Esophagus squamous epithelium (tissue), 5 donors: ENCODE data around the gene TGFBR3. TPM values are rescaled to one million over a fixed set of nuclear protein-coding genes. Genes with fewer than 3 reads are reported as not detected.

Experiments
- DNase-seq: peaks from one replicate; lab custom pipeline; 2025; lab: John Stamatoyannopoulos, UW
- H3K27ac ChIP-seq, 4 donors: fragments of 200-600 bp; sonication (generic); one replicate each; pipeline ENCODE4 v1.5.1; 2016 to 2019; ENCODE audit warnings: mild to moderate bottlenecking in 1 of 4
- H3K27me3 ChIP-seq, 4 donors: fragments of 200-600 bp; sonication (generic); 1 replicate in 3 of 4; 2 replicates in 1 of 4; pipeline versions ENCODE4 v1.5.1 to v1.6.0; 2017 to 2021; ENCODE audit warnings: antibody characterized with exemption in 1 of 4
- H3K36me3 ChIP-seq, 3 donors: fragments of 200-600 bp; sonication (generic); one replicate each; pipeline ENCODE4 v1.5.1; 2016 to 2019
- H3K4me1 ChIP-seq, 3 donors: fragments of 200-600 bp; sonication (generic); one replicate each; pipeline ENCODE4 v1.5.1; 2017 to 2019
- H3K4me3 ChIP-seq, 4 donors: fragments of 200-600 bp; sonication (generic); 1 replicate in 3 of 4; 2 replicates in 1 of 4; pipeline ENCODE4 v1.5.1; 2016 to 2019; ENCODE audit warnings: mild to moderate bottlenecking in 2 of 4, moderate library complexity in 1 of 4
- H3K9me3 ChIP-seq, 3 donors: fragments of 200-600 bp; sonication (generic); one replicate each; pipeline ENCODE4 v1.5.1; 2016 to 2019
- POLR2A ChIP-seq, 4 donors: fragments of 450-650 bp; IDR thresholded peaks; one replicate each; pipeline ENCODE4 v1.6.1; 2017; ENCODE audit warnings: antibody characterized with exemption in 4 of 4, mild to moderate bottlenecking in 4 of 4, moderate library complexity in 3 of 4
- WGBS, 2 donors: methylation state at CpG; one replicate each; pipeline ENCODE4 v1.1.5; 2018; 5-methylcytosine and 5-hydroxymethylcytosine counted together
- intact Hi-C: fragments of 100-400 bp; cut with DNase I; formaldehyde crosslinking; loops from one replicate; pipeline ENCODE4 v1.15.0; 2022
- total RNA-seq, 4 donors: library from RNA; depleted of rRNA; stranded (reverse); fragments of >200 nt; gene quantifications; one replicate each; pipeline ENCODE4 v1.1.0, GENCODE V29; 2016
- TF ChIP-seq, protein P1 (sequence below), 6 experiments: fragments of 450-650 bp in 4 of 6; fragments of 200-600 bp in 2 of 6; sonication (generic) in 2 of 6; IDR thresholded peaks; one replicate each; pipeline ENCODE4 v1.5.1; 2016 to 2019; ENCODE audit warnings: antibody characterized with exemption in 6 of 6, mild to moderate bottlenecking in 4 of 6, moderate library complexity in 4 of 6
- donor health status: DM: yes; HTN: yes; CAD: no.

Gene TGFBR3
- total RNA-seq, 4 donors from 2014 or later, result 11.3 to 119 (median 30.7) TPM

- H3K27me3 ChIP-seq, result no peaks in the 10 kb centered on the region
- no peak for DNase-seq
- no peak overlapping the region for H3K4me3 ChIP-seq
- no peaks in the 10 kb centered on the region for H3K36me3 ChIP-seq
- no peaks in the 10 kb centered on the region for H3K9me3 ChIP-seq
- 91 to 95% methylated on average over 8 of the region's 8 CpGs for WGBS, 2 donors
- no peak overlapping the region for H3K27ac ChIP-seq
- intact Hi-C loops, result no loop called here
- TF ChIP-seq POLR2A (IDR thresholded peaks at IDR 0.05), result no peak
- TF ChIP-seq, protein P1, sequence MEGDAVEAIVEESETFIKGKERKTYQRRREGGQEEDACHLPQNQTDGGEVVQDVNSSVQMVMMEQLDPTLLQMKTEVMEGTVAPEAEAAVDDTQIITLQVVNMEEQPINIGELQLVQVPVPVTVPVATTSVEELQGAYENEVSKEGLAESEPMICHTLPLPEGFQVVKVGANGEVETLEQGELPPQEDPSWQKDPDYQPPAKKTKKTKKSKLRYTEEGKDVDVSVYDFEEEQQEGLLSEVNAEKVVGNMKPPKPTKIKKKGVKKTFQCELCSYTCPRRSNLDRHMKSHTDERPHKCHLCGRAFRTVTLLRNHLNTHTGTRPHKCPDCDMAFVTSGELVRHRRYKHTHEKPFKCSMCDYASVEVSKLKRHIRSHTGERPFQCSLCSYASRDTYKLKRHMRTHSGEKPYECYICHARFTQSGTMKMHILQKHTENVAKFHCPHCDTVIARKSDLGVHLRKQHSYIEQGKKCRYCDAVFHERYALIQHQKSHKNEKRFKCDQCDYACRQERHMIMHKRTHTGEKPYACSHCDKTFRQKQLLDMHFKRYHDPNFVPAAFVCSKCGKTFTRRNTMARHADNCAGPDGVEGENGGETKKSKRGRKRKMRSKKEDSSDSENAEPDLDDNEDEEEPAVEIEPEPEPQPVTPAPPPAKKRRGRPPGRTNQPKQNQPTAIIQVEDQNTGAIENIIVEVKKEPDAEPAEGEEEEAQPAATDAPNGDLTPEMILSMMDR (IDR thresholded peaks at IDR 0.05), result no peak
- no peaks in the 10 kb centered on the region for H3K4me1 ChIP-seq
Measured at GRCh38 chr1:91919962-91920361, 34.0 kb upstream of the TGFBR3 start.

- Histone ChIP-seq H3K4me1 (no peaks in the 10 kb centered on the region), H3K27me3 (no peaks in the 10 kb centered on the region), H3K27ac (no peak overlapping the region), H3K4me3 (no peak overlapping the region), H3K9me3 (no peaks in the 10 kb centered on the region), H3K36me3 (no peaks in the 10 kb centered on the region)
- DNase-seq, result no peak
- TF ChIP-seq, protein P1 (IDR thresholded peaks at IDR 0.05), result no peak
- no peak for TF ChIP-seq POLR2A (IDR thresholded peaks at IDR 0.05)
- intact Hi-C loops, result no loop called here
- 57 to 66% methylated on average over 5 of the region's 5 CpGs for WGBS, 2 donors
Measured at GRCh38 chr1:91916811-91917460, 31.0 kb upstream of the TGFBR3 start.

DNA sequence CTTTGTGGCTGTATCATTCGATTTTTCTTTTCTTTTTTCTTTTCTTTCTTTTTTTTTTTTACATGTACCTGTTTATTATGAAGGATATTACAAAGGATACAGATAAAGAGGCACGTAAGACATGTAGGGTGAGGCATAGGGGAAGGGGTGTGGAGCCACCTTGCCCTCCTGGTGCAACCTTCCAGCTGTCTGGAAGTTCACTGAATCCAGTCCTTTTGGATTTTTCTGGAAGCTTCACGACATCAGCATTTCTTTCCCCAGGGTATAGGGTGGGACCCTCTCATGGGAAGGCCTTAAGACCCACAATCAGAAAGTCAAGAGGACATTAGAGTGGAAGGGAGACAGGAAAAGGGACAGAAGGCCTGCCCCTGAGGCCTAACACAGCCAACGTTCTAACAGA, 30.1 kb upstream of the TGFBR3 start:
- no peaks in the 10 kb centered on the region for H3K9me3 ChIP-seq
- intact Hi-C loops, result no loop called here
- H3K4me1 ChIP-seq, result no peaks in the 10 kb centered on the region
- no peak overlapping the region for H3K27ac ChIP-seq
- H3K27me3 ChIP-seq, result no peaks in the 10 kb centered on the region
- TF ChIP-seq, protein P1 (IDR thresholded peaks at IDR 0.05), result no peak
- no peak for TF ChIP-seq POLR2A (IDR thresholded peaks at IDR 0.05)
- no peak overlapping the region for H3K4me3 ChIP-seq
- H3K36me3 ChIP-seq, result no peaks in the 10 kb centered on the region
- 70% methylated on average over 3 to 4 of the region's 4 CpGs for WGBS, 2 donors
- DNase-seq, result no peak

DNA sequence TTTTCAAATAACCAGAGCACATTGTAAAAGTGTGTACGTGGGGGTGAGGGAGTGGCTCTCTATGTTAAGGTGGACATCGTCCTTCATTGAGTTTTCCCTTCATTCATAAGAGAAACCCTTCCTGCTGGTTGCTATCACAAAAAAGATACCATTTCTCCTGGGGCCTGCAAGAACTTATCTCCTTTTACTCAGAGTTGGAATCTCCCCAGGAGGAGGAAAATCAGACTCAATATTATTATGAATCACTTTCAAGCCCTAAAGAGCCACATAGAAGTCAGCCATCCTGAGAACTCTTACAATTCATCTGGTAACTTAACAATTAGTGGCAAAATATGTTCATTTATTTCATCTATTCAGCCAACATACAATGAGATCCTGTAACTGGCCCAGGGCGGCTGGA, 27.1 kb upstream of the TGFBR3 start:
- no peaks in the 10 kb centered on the region for H3K36me3 ChIP-seq
- no peak for DNase-seq
- H3K4me3 ChIP-seq, result no peak overlapping the region
- H3K27ac ChIP-seq, result no peak overlapping the region
- no peaks in the 10 kb centered on the region for H3K27me3 ChIP-seq
- no peaks in the 10 kb centered on the region for H3K4me1 ChIP-seq
- 60 to 64% methylated on average over 3 of the region's 3 CpGs for WGBS, 2 donors
- intact Hi-C loops, result no loop called here
- no peak for TF ChIP-seq POLR2A (IDR thresholded peaks at IDR 0.05)
- TF ChIP-seq, protein P1 (IDR thresholded peaks at IDR 0.05), result no peak
- H3K9me3 ChIP-seq, result no peaks in the 10 kb centered on the region

- intact Hi-C loops, result no loop called here
Measured at GRCh38 chr1:91912266-91912665, 26.3 kb upstream of the TGFBR3 start.

More at GRCh38 chr1:91912266-91912665, 26.3 kb upstream of the TGFBR3 start:
- Histone ChIP-seq H3K4me1 (no peaks in the 10 kb centered on the region), H3K4me3 (no peak overlapping the region), H3K9me3 (no peaks in the 10 kb centered on the region), H3K27ac (no peak overlapping the region), H3K27me3 (no peaks in the 10 kb centered on the region), H3K36me3 (no peaks in the 10 kb centered on the region)
- DNase-seq, result no peak
- WGBS, 2 donors, result 67 to 68% methylated on average over 1 of the region's 1 CpG
- TF ChIP-seq, protein P1 (IDR thresholded peaks at IDR 0.05), result no peak
- no peak for TF ChIP-seq POLR2A (IDR thresholded peaks at IDR 0.05)
